G401.6 (cell line): ENCODE measurements around the gene TPST1.
"Not testable (repeated sequence)": the region's sequence is repeated elsewhere in the genome, so short reads cannot be mapped to it uniquely, and the experiment has no call there.

Experiments used
- FAIRE-seq: peaks from 2 replicates; lab custom pipeline; 2012; peaks lifted over from hg19 to GRCh38; lab: Jason Lieb, UNC

Gene TPST1

DNA sequence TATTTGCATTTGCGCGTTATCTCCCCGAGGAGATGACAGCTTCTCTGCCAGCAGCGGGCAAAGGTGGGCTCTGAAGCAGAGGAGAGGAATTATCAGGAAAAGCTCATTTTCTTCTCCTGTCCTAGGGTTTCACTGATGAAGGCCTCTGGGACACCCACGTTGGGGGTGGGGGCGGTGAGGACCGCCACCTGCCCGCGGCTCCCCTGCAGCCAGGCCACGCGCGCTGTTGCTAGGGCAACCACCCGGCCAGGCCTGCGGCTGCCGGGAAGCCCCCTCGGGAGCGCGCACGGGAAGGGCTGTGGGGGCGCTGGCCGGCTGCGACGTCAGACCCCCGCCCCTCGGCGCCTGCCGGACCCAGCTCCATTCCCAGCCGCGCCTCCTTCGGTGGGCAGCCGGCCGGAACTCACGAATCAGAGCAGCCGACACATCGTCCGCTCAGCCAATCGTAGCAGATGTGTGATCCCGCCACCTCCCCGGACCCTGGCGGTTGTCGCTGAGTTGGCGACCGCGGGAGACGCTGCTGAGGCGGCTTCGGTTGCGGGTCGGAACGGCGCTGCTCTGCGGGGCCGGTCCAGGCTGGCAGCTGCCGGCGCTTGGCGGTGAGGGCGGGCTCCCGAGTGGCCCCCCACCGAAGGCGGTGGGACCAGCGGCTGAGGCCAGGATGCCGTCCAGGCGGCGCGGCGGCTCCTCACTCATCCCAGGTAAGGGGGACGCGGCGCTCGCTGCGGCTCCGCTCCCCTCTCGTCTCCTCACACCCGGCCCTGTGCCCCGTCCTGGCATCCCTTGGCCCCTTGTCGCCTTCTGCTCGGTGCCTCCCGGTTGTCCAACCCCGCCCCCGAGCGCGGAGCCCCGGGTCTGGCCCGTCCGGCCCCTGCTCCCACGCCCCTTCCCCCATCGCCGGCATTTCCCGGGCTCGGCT lies at the start of gene TPST1:
TPST1 (plus strand) TSS at position 513 of the 919 bp plus-strand sequence. CDS start 35,092 bp downstream, outside the sequence.
- peak; percentile 53 for FAIRE-seq

DNA sequence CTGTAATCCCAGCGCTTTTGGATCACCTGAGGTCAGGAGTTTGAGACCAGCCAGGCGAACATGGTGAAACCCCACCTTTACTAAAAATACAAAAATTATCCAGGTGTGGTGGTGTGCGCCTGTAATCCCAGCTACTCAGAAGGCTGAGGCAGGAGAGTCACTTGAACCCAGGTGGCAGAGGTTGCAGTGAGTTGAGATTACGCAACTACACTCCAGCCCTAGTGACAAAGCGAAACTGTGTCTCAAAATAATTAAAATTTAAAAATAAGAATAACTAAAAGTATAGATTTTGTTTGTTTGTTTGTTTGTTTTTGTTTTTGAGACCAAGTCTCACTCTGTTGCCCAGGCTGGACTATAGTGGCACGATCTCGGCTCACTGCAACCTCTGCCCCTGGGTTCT lies 49.1 kb upstream of the TPST1 start:
- FAIRE-seq, result not testable (repeated sequence)

DNA sequence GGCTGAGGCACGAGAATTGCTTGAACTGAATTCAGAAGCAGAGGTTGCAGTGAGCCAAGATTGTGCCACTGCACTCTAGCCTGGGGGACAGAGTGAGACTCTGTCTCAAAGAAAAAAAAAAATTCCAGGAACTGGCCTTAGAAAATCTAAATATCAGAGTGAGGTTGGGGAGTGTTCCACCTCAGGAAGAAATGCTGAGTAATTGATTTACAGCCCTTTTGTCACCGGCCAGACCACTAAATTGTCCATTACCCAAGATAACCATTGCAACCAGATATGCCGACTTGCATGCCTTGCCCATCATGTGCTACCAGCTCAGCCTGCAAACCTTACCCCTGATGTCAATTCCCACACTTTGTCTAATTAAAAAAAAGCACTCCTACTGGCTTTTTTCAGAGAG lies 48.1 kb upstream of the TPST1 start:
- no peak for FAIRE-seq

DNA sequence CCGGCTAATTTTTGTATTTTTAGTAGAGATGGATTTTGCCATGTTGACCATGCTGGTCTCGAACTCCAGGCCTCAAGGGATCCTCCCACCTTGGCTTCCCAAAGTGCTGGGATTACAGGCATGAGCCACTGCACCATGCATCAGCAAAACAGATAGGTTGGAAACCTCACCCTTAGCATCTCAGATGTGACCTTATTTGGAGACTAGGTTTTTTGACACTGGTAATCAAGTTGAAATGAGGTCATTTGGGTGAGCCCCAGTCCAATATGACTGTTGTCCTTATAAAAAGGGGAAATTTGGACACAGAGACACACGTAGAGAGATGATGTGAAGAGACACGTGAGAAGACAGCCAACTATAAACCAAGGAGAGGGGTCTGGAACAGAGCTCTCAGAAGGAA lies 42.5 kb upstream of the TPST1 start:
- no peak for FAIRE-seq

DNA sequence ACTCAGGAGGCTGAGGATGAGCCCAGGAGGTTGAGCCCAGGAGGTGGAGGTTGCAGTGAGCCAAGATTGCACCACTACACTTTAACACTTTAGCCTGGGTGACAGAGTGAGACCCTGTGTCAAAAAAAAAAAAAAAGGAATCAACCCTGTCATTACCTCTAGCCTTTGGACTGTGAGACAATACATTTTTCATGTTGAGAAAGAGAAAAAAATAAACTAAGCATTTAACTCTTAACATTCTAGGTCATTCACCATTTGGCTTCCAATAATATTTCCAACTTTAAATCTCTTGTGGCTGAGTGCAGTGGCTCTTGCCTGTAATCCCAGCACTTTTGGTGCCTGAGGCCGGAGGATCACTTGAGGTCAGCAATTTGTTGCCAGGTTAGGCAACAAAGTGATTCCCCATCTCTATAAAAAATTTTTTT lies 41.9 kb upstream of the TPST1 start:
- no peak for FAIRE-seq

DNA sequence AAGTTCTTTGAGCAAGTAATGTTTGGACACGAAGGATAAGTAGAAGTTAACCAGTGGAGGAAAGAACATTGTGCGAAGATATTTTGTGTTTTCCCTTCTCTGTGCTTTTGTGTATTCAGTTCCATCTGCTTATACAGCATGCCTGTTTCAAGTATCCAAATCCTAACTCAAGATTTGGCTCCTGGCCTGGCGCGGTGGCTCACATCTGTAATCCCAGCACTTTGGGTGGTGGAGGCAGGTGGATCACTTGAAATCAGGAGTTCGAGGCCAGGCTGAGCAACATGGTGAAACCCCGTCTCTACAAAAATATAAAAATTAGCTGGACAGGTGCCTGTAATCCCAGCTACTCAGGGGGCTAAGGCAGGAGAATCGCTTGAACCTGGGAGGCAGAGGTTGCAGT lies 40.8 kb upstream of the TPST1 start:
- no peak for FAIRE-seq

DNA sequence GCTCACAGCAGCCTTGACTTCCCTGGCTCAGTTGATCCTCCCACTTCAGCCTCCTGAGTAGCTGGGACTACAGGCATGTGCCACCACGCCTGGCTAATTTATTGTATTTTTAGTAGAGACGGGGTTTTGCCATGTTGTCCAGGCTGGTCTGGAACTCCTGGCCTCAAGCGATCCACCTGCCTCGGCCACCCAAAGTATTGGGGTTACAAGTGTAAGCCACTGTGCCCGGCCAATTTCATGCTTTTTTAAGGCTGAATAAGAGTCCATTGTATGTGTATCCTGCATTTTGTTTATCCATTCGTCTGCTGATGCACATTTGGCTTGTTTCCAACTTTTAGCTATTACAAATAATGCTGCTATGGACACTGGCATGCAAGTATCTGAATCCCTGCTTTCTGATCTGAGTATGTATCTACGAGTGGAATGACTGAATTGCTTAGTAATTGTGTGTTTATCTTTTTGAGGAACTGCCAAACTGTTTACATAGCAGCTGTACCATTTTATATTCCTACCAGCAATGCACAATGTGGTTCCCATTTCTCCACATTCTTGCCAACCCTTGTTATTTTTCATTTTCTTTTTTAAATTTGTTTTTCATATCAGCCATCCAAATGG lies 37.3 kb upstream of the TPST1 start:
- no peak for FAIRE-seq

DNA sequence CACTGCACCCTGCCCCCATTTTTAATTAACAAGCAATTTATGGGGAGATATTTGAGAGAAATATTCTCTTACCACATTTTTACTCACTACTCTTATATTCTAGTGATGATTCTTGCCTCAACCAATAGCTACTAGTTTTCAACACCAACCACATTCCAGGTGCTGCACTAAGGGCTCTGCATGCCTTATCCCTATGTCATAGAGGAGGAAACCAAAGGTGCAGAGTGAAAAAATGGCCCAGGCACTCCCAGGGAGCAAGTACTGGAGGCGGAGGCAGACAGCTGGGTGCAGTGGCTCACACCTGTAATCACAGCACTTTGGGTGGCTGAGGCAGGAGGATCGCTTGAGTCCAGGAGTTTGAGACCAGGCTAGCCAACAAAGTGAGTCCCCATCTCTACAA lies 35.5 kb upstream of the TPST1 start:
- no peak for FAIRE-seq

DNA sequence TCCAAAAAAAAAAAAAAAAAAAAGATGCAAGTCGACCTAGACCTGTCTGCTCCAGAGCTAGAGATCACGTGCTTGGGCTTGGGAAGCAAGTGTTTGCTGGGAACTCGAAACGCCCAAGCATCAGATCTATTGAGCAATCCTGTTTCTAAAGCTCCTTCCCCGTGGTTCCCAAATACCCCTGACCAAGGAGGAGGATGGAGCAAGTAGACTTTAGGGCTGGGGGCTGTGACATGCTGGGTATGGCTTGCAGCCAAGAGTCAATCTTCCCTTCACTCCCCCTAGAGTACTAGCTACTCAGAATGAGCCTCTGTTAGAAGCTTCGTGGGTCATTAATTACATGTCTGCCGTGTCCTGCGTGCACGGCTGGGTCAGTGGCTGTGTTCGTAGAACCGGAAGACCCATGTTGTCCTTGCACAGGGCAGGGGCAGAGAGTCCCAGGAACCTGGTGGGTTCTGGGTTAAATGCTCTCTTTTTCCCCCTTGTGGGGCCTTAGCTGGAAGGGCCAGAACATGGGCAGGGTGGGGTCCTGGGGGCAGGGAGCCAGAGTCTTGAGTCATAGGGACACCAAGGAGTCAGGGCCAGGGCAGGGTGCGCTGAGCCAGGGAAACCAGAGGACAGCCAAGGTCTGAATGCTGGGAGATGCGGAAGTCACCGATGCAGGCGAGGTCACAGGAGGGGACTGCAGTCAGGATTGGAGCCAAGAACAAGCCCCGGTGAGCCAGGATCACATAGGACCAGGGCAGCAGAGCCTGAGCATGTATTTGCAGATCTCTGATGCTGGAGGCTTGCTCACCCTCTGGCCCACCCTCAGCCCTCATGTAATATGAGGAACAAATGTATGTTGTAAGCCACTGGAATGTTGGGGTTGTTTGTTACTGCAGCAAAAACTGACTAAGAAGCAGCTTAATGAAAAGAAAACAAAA lies 34.6 kb upstream of the TPST1 start:
- no peak for FAIRE-seq

DNA sequence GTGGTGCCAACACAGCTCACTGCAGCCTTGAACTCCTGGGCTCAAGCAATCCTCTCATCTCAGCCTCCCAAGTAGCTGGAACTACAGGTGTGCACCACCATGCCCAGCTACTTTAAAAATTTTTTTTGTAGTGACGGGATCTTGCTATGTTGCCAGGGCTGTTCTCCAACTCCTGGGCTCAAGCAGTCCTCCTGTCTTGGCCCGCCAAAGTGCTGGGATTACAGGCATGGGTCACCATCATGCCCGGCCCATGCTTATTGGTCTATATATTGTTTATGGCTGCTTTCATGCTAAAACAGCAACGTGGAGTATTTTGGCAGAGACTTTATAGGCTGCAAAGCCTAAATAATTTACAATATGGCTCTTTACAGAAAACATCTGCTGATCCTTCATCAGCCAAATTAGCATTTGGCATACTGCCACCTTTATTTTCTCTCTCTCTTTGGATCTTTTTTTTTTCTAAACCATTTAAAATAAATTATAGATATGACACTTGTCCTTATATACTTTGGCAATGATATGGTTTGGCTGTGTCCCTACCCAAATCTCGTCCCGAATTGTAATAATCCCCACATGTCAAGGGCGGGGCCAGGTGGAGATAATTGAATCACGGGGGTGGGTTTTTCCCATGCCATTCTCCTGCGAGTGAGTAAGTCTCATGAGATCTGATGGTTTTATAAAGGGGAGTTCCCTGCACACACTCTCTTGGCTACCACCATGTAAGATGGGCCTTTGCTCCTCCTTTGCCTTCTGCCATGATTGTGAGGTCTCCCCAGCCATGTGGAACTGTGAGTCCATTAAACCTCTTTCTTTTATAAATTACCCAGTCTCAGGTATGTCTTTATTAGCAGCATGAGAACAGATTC lies 32.4 kb upstream of the TPST1 start:
- FAIRE-seq, result not testable (repeated sequence)

DNA sequence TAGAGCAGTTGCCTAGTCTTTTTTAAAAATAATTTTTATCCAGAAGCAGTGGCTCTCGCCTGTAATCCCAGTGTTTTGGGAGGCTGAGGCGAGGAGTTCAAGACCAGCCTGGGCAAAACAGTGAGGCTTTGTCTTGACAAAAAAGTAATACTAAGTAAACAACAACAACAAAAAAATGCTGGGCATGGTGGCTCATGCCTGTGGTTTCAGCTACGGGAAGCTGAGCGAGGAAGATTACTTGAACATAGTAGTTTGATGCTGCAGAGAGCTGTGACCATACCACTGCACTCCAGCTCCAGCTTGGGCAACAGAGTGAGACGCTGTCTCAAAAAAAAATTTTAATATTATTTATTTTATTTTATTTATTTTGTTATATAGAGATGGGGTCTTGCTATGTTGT lies 31.3 kb upstream of the TPST1 start:
- no peak for FAIRE-seq

DNA sequence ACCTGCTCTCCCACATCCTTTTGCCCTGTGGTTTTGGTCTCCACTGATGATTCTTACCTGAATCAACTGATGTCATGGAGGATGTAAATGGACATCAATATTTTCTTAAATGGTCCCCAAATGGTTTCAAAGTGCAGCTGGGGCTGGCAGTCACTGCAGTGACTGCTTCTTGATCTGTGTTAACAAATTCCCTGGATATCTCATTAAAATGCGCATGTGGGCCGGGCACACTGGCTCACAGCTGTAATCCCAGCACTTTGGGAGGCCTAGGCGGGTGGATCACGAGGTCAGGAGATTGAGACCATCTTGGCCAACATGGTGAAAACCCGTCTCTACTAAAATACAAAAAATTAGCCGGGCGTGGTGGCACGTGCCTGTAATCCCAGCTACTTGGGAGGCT lies 30.1 kb upstream of the TPST1 start:
- not testable (repeated sequence) for FAIRE-seq

DNA sequence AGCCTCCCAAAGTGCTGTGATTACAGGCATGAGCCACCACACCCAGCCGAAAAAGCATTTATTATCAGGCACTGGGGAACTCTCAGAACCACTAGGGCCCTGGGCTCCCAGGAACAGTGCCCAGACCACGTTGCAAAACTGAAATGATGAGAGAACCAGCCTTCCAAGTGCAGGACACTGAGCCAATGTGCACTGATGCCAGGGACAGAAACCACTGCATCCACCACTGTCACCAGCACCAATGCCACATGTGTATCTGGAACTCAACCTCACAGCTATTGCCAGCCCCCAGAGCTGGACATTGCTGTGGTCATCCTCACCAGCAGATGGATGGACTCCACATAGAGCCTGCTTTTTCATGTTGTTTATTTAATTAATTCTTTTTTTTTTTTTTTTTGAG lies 28.2 kb upstream of the TPST1 start:
- no peak for FAIRE-seq

DNA sequence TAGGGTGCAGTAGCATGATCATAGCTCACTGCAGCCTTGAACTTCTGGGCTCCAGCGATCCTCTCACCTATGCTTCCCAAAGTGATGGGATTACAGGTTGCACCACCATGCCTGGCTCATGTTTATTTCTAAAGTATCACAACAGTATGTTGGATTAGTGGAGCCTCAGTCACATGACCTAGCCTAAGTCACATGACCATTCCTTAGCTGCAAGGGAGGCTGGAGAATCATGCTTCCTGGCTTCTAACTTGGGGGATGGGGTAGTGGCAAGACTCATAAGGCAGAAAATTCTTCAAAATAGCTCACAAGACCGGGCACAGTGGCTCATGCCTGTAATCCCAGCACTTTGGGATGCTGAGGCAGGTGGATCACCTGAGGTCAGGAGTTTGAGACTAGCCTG lies 26.9 kb upstream of the TPST1 start:
- no peak for FAIRE-seq

DNA sequence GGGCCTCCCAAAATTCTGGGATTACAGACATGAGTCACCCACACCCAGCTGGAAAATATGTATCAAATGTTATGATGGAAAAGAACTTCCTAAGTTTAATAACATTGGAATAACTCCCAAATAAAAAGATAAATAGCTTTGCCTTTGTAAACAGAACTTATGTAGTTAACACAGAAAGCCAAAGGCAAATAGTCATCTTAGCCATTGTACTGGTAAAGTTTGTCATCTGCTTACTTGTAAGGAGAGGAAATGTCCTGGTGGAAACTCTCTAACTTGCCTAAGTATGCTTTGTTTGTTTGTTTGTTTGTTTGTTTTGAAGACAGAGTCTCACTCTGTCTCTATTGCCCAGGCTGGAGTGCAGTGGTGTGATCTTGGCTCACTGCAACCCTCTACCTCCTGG lies 23.8 kb upstream of the TPST1 start:
- no peak for FAIRE-seq

DNA sequence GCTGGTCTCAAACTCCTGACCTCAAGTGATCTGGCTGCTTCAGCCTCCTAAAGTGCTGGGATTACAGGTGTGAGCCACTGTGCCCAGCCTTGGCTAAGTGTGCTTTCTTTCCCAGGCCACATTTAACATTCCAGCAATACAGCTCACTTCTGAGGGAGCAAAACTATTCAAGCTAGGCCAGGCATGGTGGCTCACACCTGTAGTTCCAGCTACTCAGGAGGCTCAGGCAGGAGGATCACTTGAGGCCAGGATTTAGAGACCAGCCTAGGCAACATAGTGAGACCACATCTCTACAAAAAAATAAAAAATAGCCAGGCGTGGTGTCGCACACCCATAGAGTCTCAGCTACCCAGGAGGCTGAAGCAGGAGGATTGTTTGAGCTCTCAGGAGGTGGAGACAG lies 23.3 kb upstream of the TPST1 start:
- no peak for FAIRE-seq

DNA sequence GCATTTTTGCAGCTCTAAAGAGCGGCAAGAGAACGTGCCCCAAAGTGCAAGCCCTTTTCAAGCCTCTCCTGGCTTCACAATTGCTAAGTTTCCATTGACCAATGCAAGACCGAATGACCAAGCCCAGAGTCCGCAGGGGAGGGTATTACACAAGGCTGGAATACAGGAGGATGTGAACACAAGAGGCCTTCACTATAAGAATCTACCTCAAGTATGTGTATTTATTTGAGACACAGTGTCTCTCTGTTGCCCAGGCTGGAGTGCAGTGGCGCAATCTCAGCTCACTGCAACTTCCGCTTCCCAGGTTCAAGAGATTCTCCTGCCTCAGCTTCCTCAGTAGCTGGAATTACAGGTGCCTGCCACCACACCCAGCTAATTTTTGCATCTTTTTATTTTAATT lies 22.2 kb upstream of the TPST1 start:
- no peak for FAIRE-seq

DNA sequence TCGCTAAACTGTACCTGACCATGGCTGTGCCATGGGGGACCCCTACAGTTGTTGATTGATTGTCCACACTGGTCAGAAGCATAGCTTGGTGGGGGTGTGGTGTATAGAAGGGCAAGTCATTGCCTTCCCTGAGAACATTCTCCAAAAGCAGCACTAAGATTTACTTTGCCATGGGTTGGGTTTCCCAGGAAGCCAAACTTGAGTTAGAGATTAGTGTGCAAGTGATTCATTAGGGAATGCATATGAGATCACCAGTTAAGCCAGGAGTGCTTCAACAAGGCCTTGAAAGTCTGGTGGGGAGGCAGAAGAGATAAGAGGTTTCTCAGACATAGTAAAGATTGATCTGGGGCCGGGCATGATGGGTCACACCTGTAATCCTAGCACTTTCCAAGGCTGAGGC lies 21.4 kb upstream of the TPST1 start:
- FAIRE-seq, result no peak

DNA sequence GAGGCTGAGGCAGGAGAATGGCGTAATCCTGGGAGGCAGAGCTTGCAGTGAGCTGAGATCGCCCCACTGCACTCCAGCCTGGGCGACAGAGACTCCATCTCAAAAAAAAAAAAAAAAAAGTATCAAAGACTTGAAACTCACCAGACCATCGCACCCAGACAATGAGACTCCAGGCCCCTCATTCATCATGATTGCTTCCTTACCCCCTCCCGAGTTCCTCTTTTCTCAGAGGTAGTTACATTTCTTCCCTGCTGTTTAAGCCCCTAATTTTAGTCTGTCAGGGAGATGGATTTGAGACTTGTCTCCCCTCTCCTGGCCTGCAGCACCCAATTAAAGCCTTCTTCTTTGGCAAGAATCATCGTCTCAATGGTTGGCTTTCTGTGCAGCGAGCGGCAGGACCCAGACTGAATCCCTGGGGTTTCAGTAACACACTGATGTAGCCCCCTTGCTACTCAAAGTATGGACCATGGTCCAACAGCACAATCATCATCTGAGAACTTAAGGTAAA lies 19.4 kb upstream of the TPST1 start:
- FAIRE-seq, result no peak

DNA sequence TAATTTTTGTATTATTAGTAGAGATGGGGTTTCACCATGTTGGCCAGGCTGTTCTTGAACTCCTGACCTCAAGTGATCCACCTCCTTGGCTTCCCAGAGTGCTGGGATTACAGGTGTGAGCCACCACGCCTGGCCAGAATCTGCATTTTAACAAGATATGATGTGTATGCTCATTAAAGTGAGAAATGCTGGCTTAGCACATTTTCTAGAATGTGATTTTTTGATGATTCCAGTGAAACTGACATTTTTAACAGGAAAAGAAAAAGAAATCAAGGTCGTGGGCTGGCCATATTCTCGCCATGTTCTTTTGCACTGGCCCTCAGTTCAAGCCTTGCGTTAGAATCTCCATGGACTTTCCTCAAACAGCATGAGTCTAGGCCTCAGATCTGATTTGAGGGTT lies 18.1 kb upstream of the TPST1 start:
- FAIRE-seq, result no peak

DNA sequence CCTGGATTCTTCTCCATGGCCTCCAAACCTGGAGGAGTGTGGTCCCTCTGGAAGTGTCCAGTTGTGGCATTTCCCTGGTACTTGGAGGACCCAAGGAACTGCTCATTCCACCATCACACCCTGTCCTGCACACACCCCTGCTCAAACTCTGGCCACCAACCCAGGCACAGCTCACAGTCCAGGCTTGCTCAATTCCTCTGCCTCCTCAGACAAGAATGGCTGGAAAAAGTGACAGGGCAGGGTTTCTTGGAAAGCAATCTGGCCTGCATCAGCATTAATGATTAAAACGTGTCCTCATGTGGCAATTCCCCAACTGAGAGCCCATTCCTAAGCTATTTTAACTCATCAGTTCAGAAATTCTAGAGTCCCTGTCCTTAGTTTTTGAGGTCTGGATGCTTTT lies 17.2 kb upstream of the TPST1 start:
- FAIRE-seq, result no peak

DNA sequence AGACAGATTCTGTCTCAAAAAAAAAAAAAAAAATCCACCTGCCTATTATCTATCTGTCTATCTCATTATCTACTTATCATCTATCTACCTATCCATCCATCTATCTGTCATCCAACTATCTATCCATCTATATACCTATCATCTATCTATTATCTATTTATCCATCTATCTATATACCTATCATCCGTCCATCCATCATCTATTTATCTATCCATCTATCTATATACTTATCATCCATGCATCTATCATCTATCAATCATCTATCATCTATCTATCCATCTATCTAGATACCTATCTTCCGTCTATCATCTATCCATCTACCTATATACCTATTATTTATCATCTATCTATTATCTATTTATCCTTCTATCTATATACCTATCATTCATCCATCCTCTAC lies 16.5 kb upstream of the TPST1 start:
- no peak for FAIRE-seq
